ENCODE data around the gene KRTAP10-11. TPM values are rescaled to one million over a fixed set of nuclear protein-coding genes. Genes with fewer than 3 reads are reported as not detected.
A peak's percentile ranks its signal among the peaks of the same experiment; 100 is the strongest.

KRTAP10-11 gene
- polyA plus RNA-seq, 1 of the 3 experiments (the other 2 are of a cell fraction) = not detected

GRCh38 chr21:44649521-44650100 lies 3.4 kb downstream of the KRTAP10-11 start:
- WGBS (ENCODE audit: low lambda C conversion rate) = 35% methylated on average over 17 of the region's 18 CpGs
- H3K4me3 ChIP-seq (ENCODE audit: low read depth in 2 of 2, low read length in 1 of 2) = no peak overlapping the region
- TF ChIP-seq SMC3 (IDR thresholded peaks at IDR 0.05; ENCODE audit: low read depth, low read length) = no peak
- TF ChIP-seq FOXJ3 (CRISPR knock-in tag; IDR thresholded peaks at IDR 0.05) = no peak
- TF ChIP-seq RAD21 (IDR thresholded peaks at IDR 0.05; ENCODE audit: low read length) = no peak
- no peak for TF ChIP-seq TEAD4 (IDR thresholded peaks at IDR 0.05; ENCODE audit: borderline replicate concordance, insufficient read depth)
- no peak for TF ChIP-seq JUND (IDR thresholded peaks at IDR 0.05)
- no peak for TF ChIP-seq USF1 (IDR thresholded peaks at IDR 0.05; ENCODE audit: borderline replicate concordance, low read depth)
- TF ChIP-seq RXRA (IDR thresholded peaks at IDR 0.05; ENCODE audit: borderline replicate concordance, low read depth) = no peak
- TF ChIP-seq NRF1 (IDR thresholded peaks at IDR 0.05; ENCODE audit: low read depth, low read length) = no peak
- TF ChIP-seq MEF2A (IDR thresholded peaks at IDR 0.05; ENCODE audit: borderline replicate concordance, low read depth) = no peak
- no peak overlapping the region for H3K4me2 ChIP-seq
- H3K79me2 ChIP-seq (ENCODE audit: insufficient read depth) = no peaks in the 10 kb centered on the region
- peaks cover 62% of the 10 kb centered on the region for H3K27me3 ChIP-seq (ENCODE audit: insufficient read depth)
- no peak overlapping the region for H3K9ac ChIP-seq
- no peak for DNase-seq
- no peaks in the 10 kb centered on the region for H3K4me1 ChIP-seq (ENCODE audit: control insufficient read depth in 1 of 2, insufficient read depth in 2 of 2, low read depth in 1 of 2, low read length in 1 of 2)
- H3K9me2 ChIP-seq = no peaks in the 10 kb centered on the region
- H3K36me3 ChIP-seq (replicated peaks in 1 of 2; ENCODE audit: control insufficient read depth in 1 of 2, insufficient read depth in 2 of 2, low read length in 1 of 2) = no peaks in the 10 kb centered on the region
- H3K27ac ChIP-seq (ENCODE audit: low read depth in 2 of 2, low read length in 1 of 2) = no peak overlapping the region
- 0 out of 2 replicates have a peak, but pooled peaks cover under 1% of the 10 kb centered on the region for H3K9me3 ChIP-seq
- H3F3A ChIP-seq (replicated peaks; ENCODE audit: insufficient read depth) = no peaks in the 10 kb centered on the region
- no peak overlapping the region for H2AFZ ChIP-seq (ENCODE audit: low read depth)
- POLR2A ChIA-PET = no interaction called here
- CTCF ChIA-PET = interaction anchor here (1.9 kb wide), 1 partner anchor 12 kb away, joined by 4 read pairs; the partner anchor contains the start of gene KRTAP10-10
- no peaks in the 10 kb centered on the region for H4K20me1 ChIP-seq (ENCODE audit: insufficient read depth)

- H3F3A ChIP-seq (replicated peaks; ENCODE audit: insufficient read depth) = no peaks in the 10 kb centered on the region
- no peak overlapping the region for H2AFZ ChIP-seq (ENCODE audit: low read depth)
- ChIA-PET CTCF (interaction anchor here (1.9 kb wide), 1 partner anchor 13 kb away, joined by 4 read pairs; the partner anchor contains the start of gene KRTAP10-10), POLR2A (no interaction called here)
- H4K20me1 ChIP-seq (ENCODE audit: insufficient read depth) = no peaks in the 10 kb centered on the region
- no peak overlapping the region for H3K4me2 ChIP-seq
- no peaks in the 10 kb centered on the region for H3K9me2 ChIP-seq
- H3K9ac ChIP-seq = no peak overlapping the region
- H3K9me3 ChIP-seq = no peaks in the 10 kb centered on the region
- TF ChIP-seq USF2 (IDR thresholded peaks at IDR 0.05; ENCODE audit: borderline replicate concordance, low read depth, low read length) = no peak
- no peak for TF ChIP-seq MEF2A (IDR thresholded peaks at IDR 0.05; ENCODE audit: borderline replicate concordance, low read depth)
- 0 out of 2 replicates have a peak, but pooled peaks have one; percentile 34 for TF ChIP-seq USF1 (IDR thresholded peaks at IDR 0.05; ENCODE audit: borderline replicate concordance, low read depth)
- no peak for TF ChIP-seq MXI1 (IDR thresholded peaks at IDR 0.05; ENCODE audit: low read depth, low read length)
- no peak for TF ChIP-seq NFIC (IDR thresholded peaks at IDR 0.05; ENCODE audit: borderline replicate concordance)
- TF ChIP-seq NRF1 (IDR thresholded peaks at IDR 0.05; ENCODE audit: low read depth, low read length) = no peak
- TF ChIP-seq ELF1 (IDR thresholded peaks at IDR 0.05) = no peak
- TF ChIP-seq YY1 (IDR thresholded peaks at IDR 0.05; ENCODE audit: low read depth) = no peak
- no peak for TF ChIP-seq RCOR1 (IDR thresholded peaks at IDR 0.05; ENCODE audit: low read length)
- H3K4me3 ChIP-seq (ENCODE audit: low read depth in 2 of 2, low read length in 1 of 2) = no peak overlapping the region
- H3K79me2 ChIP-seq (ENCODE audit: insufficient read depth) = no peaks in the 10 kb centered on the region
- no peak for DNase-seq
- H3K27ac ChIP-seq (ENCODE audit: low read depth in 2 of 2, low read length in 1 of 2) = no peak overlapping the region
- WGBS (ENCODE audit: low lambda C conversion rate) = 27% methylated on average over 17 of the region's 20 CpGs
- peaks cover 62% of the 10 kb centered on the region for H3K27me3 ChIP-seq (ENCODE audit: insufficient read depth)
- H3K36me3 ChIP-seq (replicated peaks in 1 of 2; ENCODE audit: control insufficient read depth in 1 of 2, insufficient read depth in 2 of 2, low read length in 1 of 2) = no peaks in the 10 kb centered on the region
- no peaks in the 10 kb centered on the region for H3K4me1 ChIP-seq (ENCODE audit: control insufficient read depth in 1 of 2, insufficient read depth in 2 of 2, low read depth in 1 of 2, low read length in 1 of 2)
Measured at GRCh38 chr21:44650265-44650972, 4.2 kb downstream of the KRTAP10-11 start.

Measured in SK-N-SH (cell line).